ENCODE data around the gene SMURF2.

SMURF2 gene

GRCh38 chr17:64507413-64507782, 154.7 kb downstream of the SMURF2 start:
- H3K4me2 ChIP-seq: peak overlapping the region; percentile 91
- no peaks in the 10 kb centered on the region for H3K27me3 ChIP-seq (ENCODE audit: insufficient read depth, low read depth)
- H3K27ac ChIP-seq: peak overlapping the region; percentile 99
- H3K4me3 ChIP-seq (IDR thresholded peaks at IDR 0.05; ENCODE audit: insufficient read depth, low read depth, low read length): no peak overlapping the region
- H3K9ac ChIP-seq: peak overlapping the region; percentile 100
- H4K20me1 ChIP-seq (ENCODE audit: insufficient read depth): peaks cover 38% of the 10 kb centered on the region
- H2AFZ ChIP-seq (ENCODE audit: low read depth): peak overlapping the region; percentile 72
- H3K36me3 ChIP-seq (ENCODE audit: insufficient read depth): peaks cover 27% of the 10 kb centered on the region
- TF ChIP-seq, protein P1, sequence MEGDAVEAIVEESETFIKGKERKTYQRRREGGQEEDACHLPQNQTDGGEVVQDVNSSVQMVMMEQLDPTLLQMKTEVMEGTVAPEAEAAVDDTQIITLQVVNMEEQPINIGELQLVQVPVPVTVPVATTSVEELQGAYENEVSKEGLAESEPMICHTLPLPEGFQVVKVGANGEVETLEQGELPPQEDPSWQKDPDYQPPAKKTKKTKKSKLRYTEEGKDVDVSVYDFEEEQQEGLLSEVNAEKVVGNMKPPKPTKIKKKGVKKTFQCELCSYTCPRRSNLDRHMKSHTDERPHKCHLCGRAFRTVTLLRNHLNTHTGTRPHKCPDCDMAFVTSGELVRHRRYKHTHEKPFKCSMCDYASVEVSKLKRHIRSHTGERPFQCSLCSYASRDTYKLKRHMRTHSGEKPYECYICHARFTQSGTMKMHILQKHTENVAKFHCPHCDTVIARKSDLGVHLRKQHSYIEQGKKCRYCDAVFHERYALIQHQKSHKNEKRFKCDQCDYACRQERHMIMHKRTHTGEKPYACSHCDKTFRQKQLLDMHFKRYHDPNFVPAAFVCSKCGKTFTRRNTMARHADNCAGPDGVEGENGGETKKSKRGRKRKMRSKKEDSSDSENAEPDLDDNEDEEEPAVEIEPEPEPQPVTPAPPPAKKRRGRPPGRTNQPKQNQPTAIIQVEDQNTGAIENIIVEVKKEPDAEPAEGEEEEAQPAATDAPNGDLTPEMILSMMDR (conservative IDR thresholded peaks at IDR 0.05; ENCODE audit: low read depth, low read length): peak; percentile 71
- H3K79me2 ChIP-seq (ENCODE audit: insufficient read depth, low read depth): peaks cover 63% of the 10 kb centered on the region
- H3K4me1 ChIP-seq (ENCODE audit: low read depth, poor library complexity, severe bottlenecking): peaks cover 36% of the 10 kb centered on the region

DNA sequence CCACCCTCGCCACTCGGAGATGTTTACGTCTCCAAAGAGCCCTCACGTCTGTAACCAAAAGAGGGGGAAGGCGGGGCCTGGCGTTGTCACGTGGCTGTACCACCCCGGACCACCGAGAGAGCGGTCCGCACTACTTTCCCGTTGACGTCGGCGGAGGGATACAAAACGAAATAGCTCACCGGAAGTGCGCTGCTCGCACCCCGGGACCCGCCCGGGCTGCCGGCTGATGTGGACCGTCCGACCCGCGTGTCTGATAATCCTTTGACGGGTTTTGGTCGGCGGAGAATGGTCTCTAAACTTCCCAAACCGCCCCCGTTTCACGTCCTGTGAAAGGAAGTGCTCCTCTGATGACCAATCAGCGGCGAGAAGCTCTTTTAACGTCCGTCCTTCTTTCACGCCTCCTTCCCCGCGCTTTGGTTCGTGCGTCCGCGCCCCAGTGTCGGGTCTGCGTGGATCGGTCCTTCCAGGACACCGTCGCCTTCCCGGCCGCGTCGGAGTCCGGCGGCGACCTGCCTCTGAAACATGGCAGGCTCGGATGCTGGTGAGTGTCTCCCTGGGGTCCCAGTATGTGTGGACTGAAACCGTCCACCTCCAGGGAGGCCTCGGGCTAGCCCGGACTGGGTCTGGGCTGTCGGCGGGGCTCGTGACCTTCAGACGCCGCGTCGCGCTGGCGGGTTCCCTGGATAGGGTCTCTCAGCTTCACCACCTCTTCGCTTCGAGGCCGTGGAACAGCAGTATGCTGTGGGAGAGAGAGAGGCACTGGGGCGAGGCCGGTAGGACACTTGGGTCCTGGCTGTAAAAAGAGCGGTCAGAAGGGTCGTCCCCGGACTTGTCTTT, 155.3 kb downstream of the SMURF2 start, which contains the start of gene CEP95:
CEP95 (plus strand) TSS at position 402 of the 837 bp plus-strand sequence; CDS start at position 523, 121 bp downstream.
- peak within 1 kb of the TSS; percentile 72 for H2AFZ ChIP-seq (ENCODE audit: low read depth)

DNA sequence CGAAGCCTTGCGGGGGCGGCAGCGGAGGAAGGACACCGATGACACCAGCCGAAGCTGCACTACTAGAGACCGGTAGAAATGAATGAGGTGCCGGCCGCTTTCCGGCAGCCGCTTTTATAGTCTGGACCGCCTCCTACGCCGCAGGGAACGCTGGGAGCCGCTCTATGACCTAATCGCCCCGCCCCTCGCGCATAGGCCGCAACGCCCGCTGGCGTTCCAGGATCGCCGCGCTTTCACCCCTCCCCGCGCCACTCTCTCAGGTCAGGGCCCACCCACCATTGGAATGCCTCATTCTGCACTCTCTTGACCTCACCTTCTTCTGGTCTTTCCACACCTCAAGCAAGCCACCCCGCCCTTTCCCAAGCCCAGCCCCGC, 155.9 kb downstream of the SMURF2 start, which contains the start of gene DDX5:
DDX5 (minus strand) TSS at position 89 of the 375 bp plus-strand sequence. CDS start 170 bp downstream, outside the sequence.
- H3K4me2 ChIP-seq: peak within 1 kb of the TSS; percentile 91
- peaks cover 39% of the 10 kb centered on the region for H3K36me3 ChIP-seq (ENCODE audit: insufficient read depth)
- no peaks in the 10 kb centered on the region for H3K27me3 ChIP-seq (ENCODE audit: insufficient read depth, low read depth)
- H2AFZ ChIP-seq (ENCODE audit: low read depth): peak within 1 kb of the TSS; percentile 72
- TF ChIP-seq, protein P1 (conservative IDR thresholded peaks at IDR 0.05; ENCODE audit: low read depth, low read length): no peak
- H3K4me1 ChIP-seq (ENCODE audit: low read depth, poor library complexity, severe bottlenecking): peaks cover 48% of the 10 kb centered on the region
- no peak within 1 kb of the TSS for H3K4me3 ChIP-seq (IDR thresholded peaks at IDR 0.05; ENCODE audit: insufficient read depth, low read depth, low read length)
- H3K27ac ChIP-seq: peak within 1 kb of the TSS; percentile 99
- peaks cover 75% of the 10 kb centered on the region for H3K79me2 ChIP-seq (ENCODE audit: insufficient read depth, low read depth)
- H3K9ac ChIP-seq: peak within 1 kb of the TSS; percentile 100
- peaks cover 49% of the 10 kb centered on the region for H4K20me1 ChIP-seq (ENCODE audit: insufficient read depth)

More for the DNA sequence above, 155.3 kb downstream of the SMURF2 start, which contains the start of gene CEP95:
- Histone ChIP-seq H3K79me2 (ENCODE audit: insufficient read depth, low read depth) (peaks cover 69% of the 10 kb centered on the region), H3K27ac (peak within 1 kb of the TSS; percentile 99), H3K4me3 (IDR thresholded peaks at IDR 0.05; ENCODE audit: insufficient read depth, low read depth, low read length) (no peak within 1 kb of the TSS), H3K27me3 (ENCODE audit: insufficient read depth, low read depth) (no peaks in the 10 kb centered on the region), H3K9ac (peak within 1 kb of the TSS; percentile 100), H3K4me1 (ENCODE audit: low read depth, poor library complexity, severe bottlenecking) (peaks cover 42% of the 10 kb centered on the region), H4K20me1 (ENCODE audit: insufficient read depth) (peaks cover 44% of the 10 kb centered on the region), H3K36me3 (ENCODE audit: insufficient read depth) (peaks cover 33% of the 10 kb centered on the region), H3K4me2 (peak within 1 kb of the TSS; percentile 91)
- TF ChIP-seq, protein P1 (conservative IDR thresholded peaks at IDR 0.05; ENCODE audit: low read depth, low read length): no peak

GRCh38 chr17:64505340-64506200, 156.5 kb downstream of the SMURF2 start:
- H2AFZ ChIP-seq (ENCODE audit: low read depth): no peak overlapping the region
- peaks cover 55% of the 10 kb centered on the region for H3K4me1 ChIP-seq (ENCODE audit: low read depth, poor library complexity, severe bottlenecking)
- TF ChIP-seq, protein P1 (conservative IDR thresholded peaks at IDR 0.05; ENCODE audit: low read depth, low read length): no peak
- H4K20me1 ChIP-seq (ENCODE audit: insufficient read depth): peaks cover 55% of the 10 kb centered on the region
- peak overlapping the region; percentile 99 for H3K27ac ChIP-seq
- no peak overlapping the region for H3K4me3 ChIP-seq (IDR thresholded peaks at IDR 0.05; ENCODE audit: insufficient read depth, low read depth, low read length)
- H3K27me3 ChIP-seq (ENCODE audit: insufficient read depth, low read depth): no peaks in the 10 kb centered on the region
- peaks cover 82% of the 10 kb centered on the region for H3K79me2 ChIP-seq (ENCODE audit: insufficient read depth, low read depth)
- peak overlapping the region; percentile 100 for H3K9ac ChIP-seq
- H3K4me2 ChIP-seq: peak overlapping the region; percentile 55
- peaks cover 46% of the 10 kb centered on the region for H3K36me3 ChIP-seq (ENCODE audit: insufficient read depth)
